Coronary artery (tissue), 2 donors: Measurements from ENCODE around the gene VAV1.

Experiments
- DNase-seq: peaks from one replicate; pipeline ENCODE4 v3.0.0-alpha.2; 2017; ENCODE audit warnings: low spot score
- H3K27ac ChIP-seq, 2 donors: fragments of 200-600 bp; sonication (generic); one replicate each; pipeline ENCODE4 v1.5.1; 2016 to 2019
- H3K4me3 ChIP-seq: fragments of 200-600 bp; sonication (generic); 2 replicates; pipeline ENCODE4 v1.5.1; 2016; ENCODE audit warnings: mild to moderate bottlenecking, moderate library complexity
- CTCF ChIP-seq: fragments of 200-600 bp; sonication (generic); IDR thresholded peaks from one replicate; pipeline ENCODE4 v1.5.1; 2019; ENCODE audit warnings: antibody characterized with exemption

VAV1 gene

GRCh38 chr19:6737873-6738786 is 34.4 kb upstream of the VAV1 start:
- H3K4me3 ChIP-seq = peak overlapping the region; percentile 92
- peak overlapping the region; percentile 81 to 97 for H3K27ac ChIP-seq
- TF ChIP-seq CTCF = no peak
- DNase-seq = peak; percentile 89

GRCh38 chr19:6738787-6739389 is 33.6 kb upstream of the VAV1 start:
- Histone ChIP-seq H3K4me3 (peak overlapping the region; percentile 92), H3K27ac (peak overlapping the region; percentile 81 to 97)
- no peak for TF ChIP-seq CTCF
- no peak for DNase-seq

- H3K4me3 ChIP-seq = peak within 1 kb of the TSS; percentile 92
- TF ChIP-seq CTCF = no peak
- DNase-seq = peak; percentile 90
Measured at GRCh38 chr19:6739390-6739882, 33.1 kb upstream of the VAV1 start, which contains the start of gene TRIP10. Gene TRIP10 (plus strand): TSS chr19:6739680. CDS start chr19:6739762, 82 bp downstream.

GRCh38 chr19:6739883-6740588 is 32.5 kb upstream of the VAV1 start:
- peak; percentile 82 for DNase-seq
- peak overlapping the region; percentile 91 to 97 for H3K27ac ChIP-seq

More at GRCh38 chr19:6739390-6739882, 33.1 kb upstream of the VAV1 start, which contains the start of gene TRIP10:
- H3K27ac ChIP-seq = peak within 1 kb of the TSS; percentile 91 to 97

GRCh38 chr19:6740589-6741343 is 31.7 kb upstream of the VAV1 start:
- Histone ChIP-seq H3K4me3 (peak overlapping the region; percentile 92), H3K27ac (peak overlapping the region; percentile 91 to 97)
- TF ChIP-seq CTCF = no peak
- DNase-seq = peak; percentile 84

More at GRCh38 chr19:6739883-6740588, 32.5 kb upstream of the VAV1 start:
- TF ChIP-seq CTCF = no peak
- peak overlapping the region; percentile 92 for H3K4me3 ChIP-seq

- Histone ChIP-seq H3K4me3 (peak overlapping the region; percentile 5), H3K27ac (peak overlapping the region in 1 of 2 donors; percentile 96)
- TF ChIP-seq CTCF = no peak
- DNase-seq = no peak
Measured at GRCh38 chr19:6743066-6743465, 29.4 kb upstream of the VAV1 start.
